Breast epithelium (tissue), 4 donors: ENCODE results near the gene TECPR1. TPM values are rescaled to one million over a fixed set of nuclear protein-coding genes. Genes with fewer than 3 reads are reported as not detected.
"Not testable (repeated sequence)": the region's sequence is repeated elsewhere in the genome, so short reads cannot be mapped to it uniquely, and the experiment has no call there.

Experiments used
- DNase-seq, 2 donors: peaks; one replicate each; pipeline ENCODE4 v3.0.0-alpha.2; 2019; ENCODE audit warnings: low spot score in 2 of 2
- H3K27ac ChIP-seq, 2 donors: fragments of 200-600 bp; sonication (generic) in 1 of 2; one replicate each; pipeline ENCODE4 v1.5.1; 2016 to 2019; ENCODE audit warnings: mild to moderate bottlenecking in 1 of 2
- H3K27me3 ChIP-seq, 2 donors: fragments of 200-600 bp; sonication (generic) in 1 of 2; one replicate each; pipeline versions ENCODE4 v1.5.1 to v1.6.0; 2017 to 2019; ENCODE audit warnings: control low read depth in 1 of 2, mild to moderate bottlenecking in 1 of 2
- H3K36me3 ChIP-seq: fragments of 200-600 bp; one replicate; pipeline ENCODE4 v1.5.1; 2019
- H3K4me1 ChIP-seq, 2 donors: fragments of 200-600 bp; sonication (generic); one replicate each; pipeline ENCODE4 v1.5.1; 2016 to 2019; ENCODE audit warnings: control low read depth in 1 of 2
- H3K4me3 ChIP-seq, 3 donors: fragments of 200-600 bp; sonication (generic); 1 replicate in 2 of 3; 2 replicates in 1 of 3; pipeline ENCODE4 v1.5.1; 2016 to 2019; ENCODE audit warnings: mild to moderate bottlenecking in 3 of 3, moderate library complexity in 2 of 3
- H3K9me3 ChIP-seq, 2 donors: fragments of 200-600 bp; sonication (generic) in 1 of 2; one replicate each; pipeline ENCODE4 v1.5.1; 2016 to 2019; ENCODE audit warnings: control low read depth in 1 of 2
- CTCF ChIP-seq, 3 donors: fragments of 450-650 bp; IDR thresholded peaks; one replicate each; pipeline ENCODE4 v1.5.1; 2016 to 2017; ENCODE audit warnings: antibody characterized with exemption in 3 of 3, mild to moderate bottlenecking in 3 of 3, moderate library complexity in 3 of 3
- POLR2A ChIP-seq: fragments of 450-650 bp; IDR thresholded peaks from one replicate; pipeline ENCODE4 v1.6.1; 2016; ENCODE audit warnings: antibody characterized with exemption, mild to moderate bottlenecking, moderate library complexity
- POLR2AphosphoS5 ChIP-seq, 3 donors: sonication (generic); formaldehyde crosslinking; IDR thresholded peaks; one replicate each; pipeline ENCODE4 v1.6.1; 2017; ENCODE audit warnings: antibody characterized with exemption in 3 of 3
- intact Hi-C: fragments of 100-400 bp; cut with DNase I; formaldehyde crosslinking; loops from one replicate; pipeline ENCODE4 v1.15.1; 2023; ENCODE audit warnings: low total_unique reads
- total RNA-seq, 3 donors: library from RNA; depleted of rRNA; stranded (reverse); fragments of >200 nt; gene quantifications; one replicate each; pipeline ENCODE4 v1.1.0, GENCODE V29; 2016

Gene TECPR1
- total RNA-seq, 3 donors from 2014 or later, result 14.7 to 29.7 (median 28.8) TPM

- intact Hi-C loops, result no loop called here
- H3K27ac ChIP-seq, result no peak overlapping the region
- H3K9me3 ChIP-seq, result no peaks in the 10 kb centered on the region
- no peak overlapping the region for H3K4me3 ChIP-seq
- H3K4me1 ChIP-seq, result no peaks in the 10 kb centered on the region
- H3K27me3 ChIP-seq, result no peaks in the 10 kb centered on the region
- no peaks in the 10 kb centered on the region for H3K36me3 ChIP-seq
- TF ChIP-seq POLR2A, result no peak
- no peak for TF ChIP-seq POLR2AphosphoS5 (IDR thresholded peaks at IDR 0.05)
- no peak for TF ChIP-seq CTCF (IDR thresholded peaks at IDR 0.05)
- no peak for DNase-seq
Measured at GRCh38 chr7:98223351-98223897, 28.6 kb downstream of the TECPR1 start.

GRCh38 chr7:98222533-98223195 is 29.4 kb downstream of the TECPR1 start:
- no peak for DNase-seq
- Histone ChIP-seq H3K27ac (no peak overlapping the region), H3K36me3 (no peaks in the 10 kb centered on the region), H3K4me3 (no peak overlapping the region), H3K27me3 (no peaks in the 10 kb centered on the region), H3K9me3 (no peaks in the 10 kb centered on the region), H3K4me1 (no peaks in the 10 kb centered on the region)
- intact Hi-C loops, result no loop called here
- TF ChIP-seq CTCF (IDR thresholded peaks at IDR 0.05) (no peak), POLR2A (no peak), POLR2AphosphoS5 (IDR thresholded peaks at IDR 0.05) (no peak)

GRCh38 chr7:98221611-98222532 is 30.2 kb downstream of the TECPR1 start:
- no peaks in the 10 kb centered on the region for H3K9me3 ChIP-seq
- H3K27ac ChIP-seq, result no peak overlapping the region
- no peak overlapping the region for H3K4me3 ChIP-seq
- no peak for DNase-seq
- intact Hi-C loops, result no loop called here
- TF ChIP-seq POLR2AphosphoS5 (IDR thresholded peaks at IDR 0.05), result no peak
- no peak for TF ChIP-seq CTCF (IDR thresholded peaks at IDR 0.05)
- TF ChIP-seq POLR2A, result no peak
- no peaks in the 10 kb centered on the region for H3K36me3 ChIP-seq
- no peaks in the 10 kb centered on the region for H3K4me1 ChIP-seq
- no peaks in the 10 kb centered on the region for H3K27me3 ChIP-seq

- H3K9me3 ChIP-seq, H3K4me3 ChIP-seq, H3K36me3 ChIP-seq, H3K4me1 ChIP-seq, H3K27ac ChIP-seq, intact Hi-C loops, H3K27me3 ChIP-seq, DNase-seq: not testable (repeated sequence)
Measured at GRCh38 chr7:98219382-98219781, 32.6 kb downstream of the TECPR1 start.

- no peaks in the 10 kb centered on the region for H3K36me3 ChIP-seq
- H3K4me1 ChIP-seq, result no peaks in the 10 kb centered on the region
- no peaks in the 10 kb centered on the region for H3K27me3 ChIP-seq
- no peak overlapping the region for H3K27ac ChIP-seq
- TF ChIP-seq POLR2A, result no peak
- no peak for TF ChIP-seq CTCF (IDR thresholded peaks at IDR 0.05)
- TF ChIP-seq POLR2AphosphoS5 (IDR thresholded peaks at IDR 0.05), result no peak
- H3K9me3 ChIP-seq, result no peaks in the 10 kb centered on the region
- no peak for DNase-seq
- intact Hi-C loops, result no loop called here
- no peak overlapping the region for H3K4me3 ChIP-seq
Measured at GRCh38 chr7:98217623-98218582, 34.1 kb downstream of the TECPR1 start.
